PFSK-1 (cell line): ENCODE results near the gene IL1R1.

Experiments
- POLR2AphosphoS5 ChIP-seq: IDR thresholded peaks from 2 replicates; pipeline ENCODE4 v1.6.1; 2012; ENCODE audit warnings: low read depth, mild to moderate bottlenecking, control low read depth, low read length, moderate library complexity
- SIN3A ChIP-seq: IDR thresholded peaks from 2 replicates; pipeline ENCODE4 v1.6.1; 2012; ENCODE audit warnings: mild to moderate bottlenecking, low read length, moderate library complexity, borderline replicate concordance; ENCODE audit not compliant: insufficient read depth
- TAF1 ChIP-seq: IDR thresholded peaks from 2 replicates; pipeline ENCODE4 v1.6.1; 2012; ENCODE audit warnings: low read length, control low read depth, borderline replicate concordance; ENCODE audit not compliant: insufficient read depth

GRCh38 chr2:102098756-102099155 lies 43.8 kb upstream of the IL1R1 start:
- TF ChIP-seq SIN3A, result no peak
- TF ChIP-seq TAF1, result no peak
- TF ChIP-seq POLR2AphosphoS5, result no peak
